SK-N-SH (cell line): ENCODE data around the gene DNAJC17. TPM values are rescaled to one million over a fixed set of nuclear protein-coding genes. Genes with fewer than 3 reads are reported as not detected.

Source experiments
- CTCF ChIA-PET: fragments of 300-600, 350-600 bp; formaldehyde crosslinking; extraction: SDS; loops from one replicate; lab custom pipeline; 2021; lab: Yijun Ruan, JAX
- POLR2A ChIA-PET: fragments of 350-600 bp; sonication (Branson Sonifier 250); formaldehyde crosslinking; extraction: SDS; loops from one replicate; lab custom pipeline; 2020; ENCODE audit warnings: antibody characterized with exemption, inconsistent platforms; lab: Yijun Ruan, JAX
- DNase-seq: peaks from one replicate; pipeline ENCODE4 v3.0.0; 2012
- H2AFZ ChIP-seq: fragments of 200-600 bp; sonication (generic); 2 replicates; pipeline ENCODE4 v1.8.1; 2016; ENCODE audit warnings: antibody characterized with exemption, mild to moderate bottlenecking, low read depth
- H3F3A ChIP-seq: fragments of 200-600 bp; sonication (generic); replicated peaks from 2 replicates; pipeline ENCODE3; 2016; ENCODE audit warnings: antibody characterized with exemption, mild to moderate bottlenecking; ENCODE audit not compliant: insufficient read depth
- H3K27ac ChIP-seq, 2 experiments: fragments of 200-500 bp in 1 of 2; fragments of 200-600 bp in 1 of 2; sonication (Bioruptor generic) in 1 of 2; sonication (generic), shearing (Covaris generic) in 1 of 2; 2 replicates each; pipeline versions ENCODE4 v1.5.1 to v1.6.1; 2014 to 2016; ENCODE audit warnings: low read depth in 2 of 2, inconsistent platforms in 1 of 2, low read length in 1 of 2, mild to moderate bottlenecking in 1 of 2, mixed read lengths in 1 of 2
- H3K27me3 ChIP-seq: fragments of 200-600 bp; sonication (generic), shearing (Covaris generic); 2 replicates; pipeline ENCODE4 v1.6.1; 2016; ENCODE audit warnings: mixed run types; ENCODE audit not compliant: insufficient read depth
- H3K36me3 ChIP-seq, 2 experiments: fragments of 200-500 bp in 1 of 2; fragments of 200-600 bp in 1 of 2; sonication (Bioruptor generic) in 1 of 2; sonication (generic) in 1 of 2; replicated peaks in 1 of 2; 2 replicates each; pipeline versions ENCODE3 to v1.5.1; 2014 to 2016; ENCODE audit warnings: low read length in 1 of 2, mild to moderate bottlenecking in 1 of 2; ENCODE audit not compliant: insufficient read depth in 2 of 2, control insufficient read depth in 1 of 2
- H3K4me1 ChIP-seq, 2 experiments: fragments of 200-500 bp in 1 of 2; fragments of 200-600 bp in 1 of 2; sonication (Bioruptor generic) in 1 of 2; sonication (generic), shearing (Covaris generic) in 1 of 2; 2 replicates each; pipeline versions ENCODE4 v1.5.1 to v1.6.1; 2014 to 2016; ENCODE audit warnings: low read depth in 1 of 2, low read length in 1 of 2, mixed run types in 1 of 2; ENCODE audit not compliant: insufficient read depth in 2 of 2, control insufficient read depth in 1 of 2
- H3K4me2 ChIP-seq: fragments of 200-600 bp; sonication (generic), shearing (Covaris generic); 2 replicates; pipeline ENCODE4 v1.6.1; 2017; ENCODE audit warnings: mixed run types
- H3K4me3 ChIP-seq, 2 experiments: fragments of 200-500 bp in 1 of 2; fragments of 200-600 bp in 1 of 2; sonication (Bioruptor generic) in 1 of 2; sonication (generic), shearing (Covaris generic) in 1 of 2; 2 replicates each; pipeline versions ENCODE4 v1.5.1 to v1.8.1; 2014 to 2016; ENCODE audit warnings: low read depth in 2 of 2, inconsistent platforms in 1 of 2, low read length in 1 of 2, mild to moderate bottlenecking in 1 of 2, mixed read lengths in 1 of 2, moderate library complexity in 1 of 2
- H3K79me2 ChIP-seq: fragments of 200-600 bp; sonication (generic); 2 replicates; pipeline ENCODE4 v1.8.1; 2017; ENCODE audit warnings: mild to moderate bottlenecking; ENCODE audit not compliant: insufficient read depth
- H3K9ac ChIP-seq: fragments of 200-600 bp; sonication (generic); 2 replicates; pipeline ENCODE4 v1.6.1; 2017; ENCODE audit warnings: mixed run types
- H3K9me2 ChIP-seq: fragments of 200-600 bp; sonication (generic); 2 replicates; pipeline ENCODE4 v1.6.1; 2017; ENCODE audit warnings: mixed run types
- H3K9me3 ChIP-seq: fragments of 200-600 bp; sonication (generic); 2 replicates; pipeline ENCODE4 v1.6.1; 2017; ENCODE audit warnings: mixed run types, mild to moderate bottlenecking, moderate library complexity
- H4K20me1 ChIP-seq: fragments of 200-600 bp; sonication (generic); 2 replicates; pipeline ENCODE4 v1.6.1; 2017; ENCODE audit warnings: mild to moderate bottlenecking, mixed run types; ENCODE audit not compliant: insufficient read depth
- CHD2 ChIP-seq: fragments of 150-350 bp; IDR thresholded peaks from 2 replicates; pipeline ENCODE4 v1.6.1; 2018; ENCODE audit warnings: low read length; ENCODE audit not compliant: partially characterized antibody
- ELF1 ChIP-seq: IDR thresholded peaks from 2 replicates; pipeline ENCODE4 v1.4.0; 2012
- EZH2phosphoT487 ChIP-seq: fragments of 200-600 bp; sonication (generic); IDR thresholded peaks from 2 replicates; pipeline ENCODE4 v1.6.1; 2017; ENCODE audit warnings: low read depth, mixed run types, mild to moderate bottlenecking, antibody characterized with exemption, moderate library complexity, borderline replicate concordance
- FOSL2 ChIP-seq: IDR thresholded peaks from 2 replicates; pipeline ENCODE4 v1.4.0; 2012; ENCODE audit warnings: low read depth, mild to moderate bottlenecking, moderate library complexity, borderline replicate concordance
- FOXM1 ChIP-seq: IDR thresholded peaks from 2 replicates; pipeline ENCODE4 v1.4.0; 2012; ENCODE audit warnings: low read depth, mild to moderate bottlenecking
- GABPA ChIP-seq: IDR thresholded peaks from 2 replicates; pipeline ENCODE4 v1.4.0; 2012; ENCODE audit warnings: low read depth, mild to moderate bottlenecking
- MXI1 ChIP-seq: IDR thresholded peaks from 2 replicates; pipeline ENCODE4 v1.6.1; 2012; ENCODE audit warnings: mild to moderate bottlenecking, low read depth, low read length, improper control_type of control experiment
- RAD21 ChIP-seq: IDR thresholded peaks from 2 replicates; pipeline ENCODE4 v1.6.1; 2012; ENCODE audit warnings: mild to moderate bottlenecking, low read length
- RFX5 ChIP-seq: IDR thresholded peaks from 2 replicates; pipeline ENCODE4 v1.6.1; 2012; ENCODE audit warnings: mild to moderate bottlenecking, improper control_type of control experiment, low read length
- RXRA ChIP-seq: IDR thresholded peaks from 2 replicates; pipeline ENCODE4 v1.4.0; 2012; ENCODE audit warnings: low read depth, mild to moderate bottlenecking, borderline replicate concordance
- TEAD4 ChIP-seq: IDR thresholded peaks from 2 replicates; pipeline ENCODE4 v1.4.0; 2012; ENCODE audit warnings: mild to moderate bottlenecking, borderline replicate concordance; ENCODE audit not compliant: insufficient read depth
- WGBS: methylation state at CpG from one replicate; pipeline ENCODE4 v1.1.6; 2017; ENCODE audit warnings: low lambda C conversion rate; 5-methylcytosine and 5-hydroxymethylcytosine counted together
- polyA plus RNA-seq, 3 experiments: library from polyadenylated mRNA; depleted of rRNA; stranded (reverse); fragments of >200 nt; gene quantifications; 2 replicates each; pipeline ENCODE4 v1.2.3, GENCODE V29; 2012
- TF ChIP-seq, protein P1 (sequence below): IDR thresholded peaks from 2 replicates; pipeline ENCODE4 v1.4.0; 2012; ENCODE audit warnings: low read depth
- TF ChIP-seq, protein P2 (sequence below): IDR thresholded peaks from 2 replicates; pipeline ENCODE4 v1.6.1; 2012; ENCODE audit warnings: mild to moderate bottlenecking, low read depth, low read length, moderate library complexity
- TF ChIP-seq, protein P3 (sequence below): IDR thresholded peaks from 2 replicates; pipeline ENCODE4; 2012
- TF ChIP-seq, protein P4 (sequence below): fragments of 150-350 bp; IDR thresholded peaks from 2 replicates; pipeline ENCODE4 v1.6.1; 2017; ENCODE audit warnings: antibody characterized with exemption, low read length, low read depth, borderline replicate concordance
- TF ChIP-seq, protein P5 (sequence below): fragments of 150-350 bp; IDR thresholded peaks from 2 replicates; pipeline ENCODE4 v1.6.1; 2016; ENCODE audit warnings: mild to moderate bottlenecking, low read depth, low read length

Gene DNAJC17
- polyA plus RNA-seq, 1 of the 3 experiments (the other 2 are of a cell fraction), result 61.6 TPM

DNA sequence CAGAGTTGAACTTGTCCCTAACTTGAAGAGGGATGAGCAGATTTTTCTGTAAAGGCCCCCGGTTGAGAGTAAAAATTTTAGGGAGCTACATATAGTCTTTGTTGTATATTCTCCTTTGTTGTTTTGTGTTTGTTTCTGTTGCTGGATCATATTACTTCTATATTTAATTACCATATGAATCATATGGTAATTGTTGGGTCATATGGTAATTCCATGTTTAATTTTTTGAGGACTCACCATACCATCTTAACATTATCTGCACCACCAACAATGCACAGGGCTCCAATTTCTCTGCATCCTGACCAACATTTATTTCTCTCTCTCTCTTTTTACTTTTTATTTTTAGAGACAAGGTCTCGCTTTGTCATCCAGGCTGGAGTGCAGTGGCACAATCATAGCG is 7.8 kb downstream of the DNAJC17 start:
- no peaks in the 10 kb centered on the region for H3K9me2 ChIP-seq
- no peaks in the 10 kb centered on the region for H3K27me3 ChIP-seq
- H3K36me3 ChIP-seq, result peaks cover 0 to 9% of the 10 kb centered on the region in 2 experiments
- H3K4me2 ChIP-seq, result no peak overlapping the region
- no peak for DNase-seq
- no peaks in the 10 kb centered on the region for H3K9me3 ChIP-seq
- TF ChIP-seq MXI1 (no peak), RFX5 (no peak), EZH2phosphoT487 (no peak)
- TF ChIP-seq, protein P1, sequence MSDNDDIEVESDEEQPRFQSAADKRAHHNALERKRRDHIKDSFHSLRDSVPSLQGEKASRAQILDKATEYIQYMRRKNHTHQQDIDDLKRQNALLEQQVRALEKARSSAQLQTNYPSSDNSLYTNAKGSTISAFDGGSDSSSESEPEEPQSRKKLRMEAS, result no peak
- no peak overlapping the region for H3K9ac ChIP-seq
- POLR2A ChIA-PET, result no interaction called here
- CTCF ChIA-PET, result interaction anchor here (0.7 to 0.9 kb wide), 2 partner anchors 17 to 59 kb away, joined by 3 to 4 read pairs; no protein-coding TSS in a partner anchor
- H3K79me2 ChIP-seq, result peaks cover 84% of the 10 kb centered on the region
- H4K20me1 ChIP-seq, result no peaks in the 10 kb centered on the region
- H3F3A ChIP-seq, result no peaks in the 10 kb centered on the region
- WGBS, result 94% methylated on average over 3 of the region's 3 CpGs
- no peak overlapping the region for H2AFZ ChIP-seq
- no peak overlapping the region for H3K4me3 ChIP-seq
- H3K4me1 ChIP-seq, result no peaks in the 10 kb centered on the region
- H3K27ac ChIP-seq, result no peak overlapping the region

DNA sequence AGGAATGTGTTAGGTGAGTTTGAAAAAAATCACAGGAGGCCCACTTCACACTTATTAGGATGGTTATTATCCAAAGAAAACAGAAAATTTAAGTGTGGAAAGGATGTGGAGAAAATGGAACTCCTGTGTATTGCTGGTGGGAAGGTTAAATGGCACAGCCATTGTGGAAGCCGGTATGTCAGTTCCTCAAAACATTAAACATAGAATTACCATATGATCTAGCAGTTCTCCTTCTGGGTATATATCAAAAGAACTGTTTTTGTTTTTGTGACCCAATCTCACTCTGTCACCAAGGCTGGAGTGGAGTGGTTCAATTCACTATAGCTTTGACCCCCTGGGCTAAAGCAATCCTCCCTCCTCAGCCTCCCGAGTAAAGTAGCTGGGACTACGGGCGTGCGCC is 10.8 kb downstream of the DNAJC17 start:
- no peak overlapping the region for H3K9ac ChIP-seq
- peaks cover 73% of the 10 kb centered on the region for H3K79me2 ChIP-seq
- ChIA-PET POLR2A (no interaction called here), CTCF (interaction anchor here (0.6 to 1.9 kb wide), 3 partner anchors 14 to 206 kb away, joined by 3 to 9 read pairs (median 4); no protein-coding TSS in a partner anchor)
- no peak overlapping the region for H3K27ac ChIP-seq
- TF ChIP-seq, protein P2, sequence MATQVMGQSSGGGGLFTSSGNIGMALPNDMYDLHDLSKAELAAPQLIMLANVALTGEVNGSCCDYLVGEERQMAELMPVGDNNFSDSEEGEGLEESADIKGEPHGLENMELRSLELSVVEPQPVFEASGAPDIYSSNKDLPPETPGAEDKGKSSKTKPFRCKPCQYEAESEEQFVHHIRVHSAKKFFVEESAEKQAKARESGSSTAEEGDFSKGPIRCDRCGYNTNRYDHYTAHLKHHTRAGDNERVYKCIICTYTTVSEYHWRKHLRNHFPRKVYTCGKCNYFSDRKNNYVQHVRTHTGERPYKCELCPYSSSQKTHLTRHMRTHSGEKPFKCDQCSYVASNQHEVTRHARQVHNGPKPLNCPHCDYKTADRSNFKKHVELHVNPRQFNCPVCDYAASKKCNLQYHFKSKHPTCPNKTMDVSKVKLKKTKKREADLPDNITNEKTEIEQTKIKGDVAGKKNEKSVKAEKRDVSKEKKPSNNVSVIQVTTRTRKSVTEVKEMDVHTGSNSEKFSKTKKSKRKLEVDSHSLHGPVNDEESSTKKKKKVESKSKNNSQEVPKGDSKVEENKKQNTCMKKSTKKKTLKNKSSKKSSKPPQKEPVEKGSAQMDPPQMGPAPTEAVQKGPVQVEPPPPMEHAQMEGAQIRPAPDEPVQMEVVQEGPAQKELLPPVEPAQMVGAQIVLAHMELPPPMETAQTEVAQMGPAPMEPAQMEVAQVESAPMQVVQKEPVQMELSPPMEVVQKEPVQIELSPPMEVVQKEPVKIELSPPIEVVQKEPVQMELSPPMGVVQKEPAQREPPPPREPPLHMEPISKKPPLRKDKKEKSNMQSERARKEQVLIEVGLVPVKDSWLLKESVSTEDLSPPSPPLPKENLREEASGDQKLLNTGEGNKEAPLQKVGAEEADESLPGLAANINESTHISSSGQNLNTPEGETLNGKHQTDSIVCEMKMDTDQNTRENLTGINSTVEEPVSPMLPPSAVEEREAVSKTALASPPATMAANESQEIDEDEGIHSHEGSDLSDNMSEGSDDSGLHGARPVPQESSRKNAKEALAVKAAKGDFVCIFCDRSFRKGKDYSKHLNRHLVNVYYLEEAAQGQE, result no peak
- TF ChIP-seq GABPA (no peak), TEAD4 (no peak), FOSL2 (no peak), RXRA (no peak), CHD2 (no peak), ELF1 (no peak), EZH2phosphoT487 (no peak), RAD21 (no peak), FOXM1 (no peak)
- TF ChIP-seq, protein P3, sequence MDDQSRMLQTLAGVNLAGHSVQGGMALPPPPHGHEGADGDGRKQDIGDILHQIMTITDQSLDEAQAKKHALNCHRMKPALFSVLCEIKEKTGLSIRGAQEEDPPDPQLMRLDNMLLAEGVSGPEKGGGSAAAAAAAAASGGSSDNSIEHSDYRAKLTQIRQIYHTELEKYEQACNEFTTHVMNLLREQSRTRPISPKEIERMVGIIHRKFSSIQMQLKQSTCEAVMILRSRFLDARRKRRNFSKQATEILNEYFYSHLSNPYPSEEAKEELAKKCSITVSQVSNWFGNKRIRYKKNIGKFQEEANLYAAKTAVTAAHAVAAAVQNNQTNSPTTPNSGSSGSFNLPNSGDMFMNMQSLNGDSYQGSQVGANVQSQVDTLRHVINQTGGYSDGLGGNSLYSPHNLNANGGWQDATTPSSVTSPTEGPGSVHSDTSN, result no peak
- TF ChIP-seq, protein P4, sequence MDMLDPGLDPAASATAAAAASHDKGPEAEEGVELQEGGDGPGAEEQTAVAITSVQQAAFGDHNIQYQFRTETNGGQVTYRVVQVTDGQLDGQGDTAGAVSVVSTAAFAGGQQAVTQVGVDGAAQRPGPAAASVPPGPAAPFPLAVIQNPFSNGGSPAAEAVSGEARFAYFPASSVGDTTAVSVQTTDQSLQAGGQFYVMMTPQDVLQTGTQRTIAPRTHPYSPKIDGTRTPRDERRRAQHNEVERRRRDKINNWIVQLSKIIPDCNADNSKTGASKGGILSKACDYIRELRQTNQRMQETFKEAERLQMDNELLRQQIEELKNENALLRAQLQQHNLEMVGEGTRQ, result no peak
- TF ChIP-seq, protein P5, sequence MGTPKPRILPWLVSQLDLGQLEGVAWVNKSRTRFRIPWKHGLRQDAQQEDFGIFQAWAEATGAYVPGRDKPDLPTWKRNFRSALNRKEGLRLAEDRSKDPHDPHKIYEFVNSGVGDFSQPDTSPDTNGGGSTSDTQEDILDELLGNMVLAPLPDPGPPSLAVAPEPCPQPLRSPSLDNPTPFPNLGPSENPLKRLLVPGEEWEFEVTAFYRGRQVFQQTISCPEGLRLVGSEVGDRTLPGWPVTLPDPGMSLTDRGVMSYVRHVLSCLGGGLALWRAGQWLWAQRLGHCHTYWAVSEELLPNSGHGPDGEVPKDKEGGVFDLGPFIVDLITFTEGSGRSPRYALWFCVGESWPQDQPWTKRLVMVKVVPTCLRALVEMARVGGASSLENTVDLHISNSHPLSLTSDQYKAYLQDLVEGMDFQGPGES, result no peak
- TF ChIP-seq, all 33 proteins: peak for 0
- peaks cover 11% of the 10 kb centered on the region for H3F3A ChIP-seq
- H3K4me1 ChIP-seq, result peaks cover 0 to 4% of the 10 kb centered on the region in 2 experiments; a peak in 1 of 4 replicates
- H3K27me3 ChIP-seq, result no peaks in the 10 kb centered on the region
- H2AFZ ChIP-seq, result no peak overlapping the region
- no peaks in the 10 kb centered on the region for H3K9me2 ChIP-seq
- H3K4me3 ChIP-seq, result no peak overlapping the region
- no peak for DNase-seq
- H3K9me3 ChIP-seq, result no peaks in the 10 kb centered on the region
- no peak overlapping the region for H3K4me2 ChIP-seq
- no peaks in the 10 kb centered on the region for H4K20me1 ChIP-seq
- peaks cover 0 to 5% of the 10 kb centered on the region in 2 experiments for H3K36me3 ChIP-seq
- WGBS, result 97% methylated on average over 5 of the region's 5 CpGs
